GM19239 (cell line): ENCODE measurements around the gene HERC5.
"Not testable (repeated sequence)": the region's sequence is repeated elsewhere in the genome, so short reads cannot be mapped to it uniquely, and the experiment has no call there.

Source experiments
- DNase-seq: peaks from one replicate; pipeline ENCODE4 v3.0.0; 2011; ENCODE audit warnings: low spot score; ENCODE audit not compliant: insufficient read length
- FAIRE-seq: peaks from 2 replicates; lab custom pipeline; 2011; peaks lifted over from hg19 to GRCh38; lab: Jason Lieb, UNC

Gene HERC5

DNA sequence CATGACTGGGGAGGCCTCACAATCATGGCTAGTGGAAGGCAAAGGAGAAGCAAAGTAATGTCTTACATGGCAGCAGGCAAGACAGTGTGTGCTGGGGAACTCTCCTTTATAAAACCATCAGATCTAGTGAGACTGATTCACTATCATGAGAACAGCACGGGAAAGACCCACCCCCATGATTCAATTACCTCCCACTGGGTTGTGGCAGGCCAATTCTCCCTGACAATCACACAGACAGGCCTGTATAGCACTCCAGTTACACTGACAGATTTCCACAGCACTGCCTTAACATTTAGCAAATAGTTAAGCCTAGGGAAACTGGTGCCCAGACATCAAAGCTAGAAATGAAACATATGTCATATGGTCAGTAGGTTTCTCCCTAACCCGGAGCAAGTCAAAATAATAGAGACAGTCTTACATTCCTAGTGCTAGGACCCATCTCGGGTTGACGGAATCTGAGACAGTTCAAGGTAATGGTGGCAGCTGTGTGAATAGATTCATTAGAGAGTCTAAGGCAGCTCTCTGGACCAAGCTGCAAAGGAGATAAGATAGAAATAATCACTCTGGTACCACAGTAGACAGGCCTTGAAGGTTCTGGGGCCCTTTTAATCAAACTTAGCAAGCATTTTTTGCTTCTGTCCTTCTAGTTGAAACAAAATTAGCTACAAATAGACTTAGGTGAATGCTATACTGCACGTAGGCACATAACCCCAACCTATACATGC lies 9.4 kb upstream of the HERC5 start:
- FAIRE-seq, result no peak
- DNase-seq, result no peak

GRCh38 chr4:88448211-88448765 lies 8.6 kb upstream of the HERC5 start:
- FAIRE-seq, result not testable (repeated sequence)

GRCh38 chr4:88448889-88449288 lies 8.0 kb upstream of the HERC5 start:
- FAIRE-seq (no peak), DNase-seq (no peak)

More at GRCh38 chr4:88448211-88448765, 8.6 kb upstream of the HERC5 start:
- DNase-seq, result not testable (repeated sequence)

DNA sequence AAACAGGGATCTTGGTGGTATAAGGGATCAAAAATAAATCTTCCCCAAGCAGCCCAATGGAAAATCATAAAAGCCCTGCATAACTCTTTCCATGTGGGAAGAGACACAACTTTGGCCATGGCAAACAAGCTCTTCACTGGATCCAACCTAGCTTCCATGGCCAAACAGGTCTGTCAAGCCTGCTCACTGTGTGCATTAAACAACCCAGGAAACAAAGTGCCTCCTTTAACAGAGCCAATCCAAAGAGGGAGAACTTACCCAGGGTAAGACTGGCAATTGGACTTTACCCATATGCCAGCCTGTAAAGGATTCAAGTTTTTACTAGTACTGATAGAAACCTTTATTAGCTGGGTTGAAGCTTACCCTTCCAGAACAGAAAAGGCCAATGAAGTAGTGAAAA lies 7.6 kb upstream of the HERC5 start:
- no peak for FAIRE-seq
- no peak for DNase-seq

GRCh38 chr4:88451205-88451604 lies 5.7 kb upstream of the HERC5 start:
- DNase-seq, result no peak
- no peak for FAIRE-seq

DNA sequence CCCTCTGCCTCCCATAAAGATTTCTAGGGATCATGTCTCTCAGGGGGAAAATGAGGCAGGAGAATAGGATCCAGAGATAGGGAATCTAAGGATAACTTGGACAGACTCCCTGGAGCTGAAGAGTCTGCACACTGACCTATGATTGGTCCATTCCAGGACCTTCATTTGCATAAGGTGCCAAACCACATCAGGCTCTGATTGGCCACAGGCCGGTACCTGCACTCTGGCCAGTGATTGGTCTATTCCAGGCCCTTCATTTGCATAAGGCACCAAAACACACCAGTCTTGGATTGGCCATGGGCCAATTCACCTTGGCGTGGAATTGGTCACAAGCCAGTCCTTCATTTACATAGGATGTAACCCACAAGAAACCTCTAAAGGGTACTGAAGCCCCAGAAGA lies 4.0 kb upstream of the HERC5 start:
- DNase-seq, result no peak
- no peak for FAIRE-seq

GRCh38 chr4:88457307-88458103 lies 586 bp downstream of the HERC5 start:
- FAIRE-seq, result peak; percentile 88
- DNase-seq, result peak; percentile 8

DNA sequence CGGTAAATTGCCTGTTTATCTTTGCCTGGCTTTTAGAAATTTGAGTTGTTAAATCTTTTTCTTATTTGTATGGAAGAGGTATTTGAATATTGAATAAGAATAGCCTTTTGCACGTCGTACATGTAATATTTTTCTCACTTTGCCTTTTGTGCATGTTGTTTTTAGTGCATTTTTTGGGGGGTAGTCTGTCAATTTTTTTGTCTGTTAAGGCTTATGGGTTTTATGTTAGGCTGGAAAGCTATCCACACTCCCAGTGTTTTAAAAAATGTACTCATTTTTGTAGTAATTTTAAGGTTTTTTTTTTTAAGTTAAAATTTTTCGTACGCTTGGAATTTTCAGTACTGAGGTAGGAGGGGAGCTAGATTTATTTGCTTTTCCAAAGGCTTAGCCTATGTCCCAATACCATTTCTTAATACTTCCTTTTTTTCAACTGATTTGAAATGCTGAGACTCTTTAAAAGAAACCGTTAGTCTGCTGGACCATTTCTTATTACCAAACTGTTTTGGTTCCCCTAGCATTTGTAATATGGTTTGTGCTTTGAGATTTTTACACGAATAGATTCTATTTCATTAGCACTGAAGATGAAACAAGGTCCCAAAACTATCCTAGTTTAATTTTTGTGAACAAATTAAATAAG lies 1.3 kb downstream of the HERC5 start:
- no peak for DNase-seq
- peak; percentile 31 for FAIRE-seq

GRCh38 chr4:88465653-88466192 lies 8.8 kb downstream of the HERC5 start:
- no peak for DNase-seq
- FAIRE-seq, result no peak

GRCh38 chr4:88467392-88467791 lies 10.5 kb downstream of the HERC5 start:
- FAIRE-seq (no peak), DNase-seq (no peak)

DNA sequence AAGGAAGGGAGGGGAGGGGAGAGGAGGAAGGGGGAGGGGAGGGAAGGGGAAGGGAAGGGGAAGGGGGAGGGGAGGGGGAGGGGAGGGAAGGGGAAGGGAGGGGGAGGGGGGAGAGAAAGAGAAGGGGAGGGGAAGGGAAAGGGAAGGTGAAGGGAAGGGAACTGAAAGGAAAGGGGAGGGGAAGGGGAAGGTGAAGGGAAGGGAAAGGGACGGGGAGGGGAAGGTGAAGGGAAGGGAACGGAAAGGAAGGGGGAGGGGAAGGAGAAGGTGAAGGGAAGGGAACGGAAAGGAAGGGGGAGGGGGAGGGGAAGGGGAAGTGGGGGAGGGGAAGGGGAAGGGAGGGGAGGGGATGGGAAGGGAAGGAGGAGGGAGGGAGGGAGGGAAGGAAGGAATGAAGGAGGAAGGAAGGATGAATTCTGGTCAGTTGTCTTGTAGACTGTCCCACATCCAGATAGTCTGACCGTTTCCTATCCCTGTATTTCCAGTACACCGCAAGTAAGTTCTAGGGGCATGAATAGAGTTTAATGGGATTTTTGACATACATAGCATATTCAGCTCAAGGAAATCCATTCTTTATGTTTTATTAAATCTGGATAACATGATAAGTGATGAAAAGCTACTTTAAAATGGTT lies 20.4 kb downstream of the HERC5 start:
- no peak for FAIRE-seq
- DNase-seq, result no peak

GRCh38 chr4:88478247-88478646 lies 21.3 kb downstream of the HERC5 start:
- no peak for FAIRE-seq
- DNase-seq, result no peak

DNA sequence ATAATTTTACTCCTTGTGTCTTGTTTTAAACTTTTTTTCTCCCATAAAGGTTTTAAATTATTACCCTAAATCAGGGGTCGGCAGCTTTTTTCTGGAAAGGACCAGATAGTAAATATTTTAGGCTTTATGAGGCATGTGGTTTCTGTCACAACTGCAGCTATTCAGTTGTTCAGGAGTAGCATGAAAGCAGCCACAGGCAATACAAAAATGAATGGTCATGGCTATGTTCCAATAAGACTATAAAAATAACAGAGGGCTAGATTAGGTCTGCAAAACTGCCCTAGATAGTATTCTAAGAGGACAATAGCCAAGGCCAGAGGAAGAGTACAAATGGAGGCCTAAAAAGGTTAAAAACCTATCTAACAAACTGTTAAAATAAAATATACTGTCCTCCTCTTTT lies 24.6 kb downstream of the HERC5 start:
- FAIRE-seq, result no peak
- DNase-seq, result no peak

DNA sequence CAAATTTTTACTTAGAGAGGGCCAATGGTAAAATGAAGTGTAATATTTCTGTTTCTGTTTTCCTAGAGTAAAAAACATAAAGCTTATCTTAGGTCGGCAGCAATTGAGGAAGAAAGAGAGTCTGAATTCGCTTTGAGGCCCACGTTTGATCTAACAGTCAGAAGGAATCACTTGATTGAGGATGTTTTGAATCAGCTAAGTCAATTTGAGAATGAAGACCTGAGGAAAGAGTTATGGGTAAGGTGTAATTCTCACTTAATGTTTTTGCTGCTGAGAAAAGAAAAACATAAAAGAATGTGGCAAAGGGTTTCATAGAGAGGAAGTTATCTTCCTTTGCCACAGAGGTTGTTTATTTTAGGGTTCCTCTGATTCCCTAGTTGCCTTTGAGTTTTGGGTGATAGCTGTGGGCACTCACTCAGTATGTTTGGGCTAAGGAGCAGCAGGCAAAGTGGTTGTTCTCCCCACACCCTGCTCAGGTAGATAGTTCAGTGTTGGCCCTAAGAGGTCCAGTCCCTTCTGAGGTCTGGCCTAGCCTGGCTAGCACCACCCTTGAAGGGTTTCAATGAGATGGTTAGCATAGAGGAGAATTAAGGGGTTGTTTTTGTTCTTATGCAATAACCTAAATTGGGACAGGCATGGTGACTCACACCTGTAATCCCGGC lies 32.3 kb downstream of the HERC5 start:
- FAIRE-seq, result peak; percentile 40
- DNase-seq, result no peak

DNA sequence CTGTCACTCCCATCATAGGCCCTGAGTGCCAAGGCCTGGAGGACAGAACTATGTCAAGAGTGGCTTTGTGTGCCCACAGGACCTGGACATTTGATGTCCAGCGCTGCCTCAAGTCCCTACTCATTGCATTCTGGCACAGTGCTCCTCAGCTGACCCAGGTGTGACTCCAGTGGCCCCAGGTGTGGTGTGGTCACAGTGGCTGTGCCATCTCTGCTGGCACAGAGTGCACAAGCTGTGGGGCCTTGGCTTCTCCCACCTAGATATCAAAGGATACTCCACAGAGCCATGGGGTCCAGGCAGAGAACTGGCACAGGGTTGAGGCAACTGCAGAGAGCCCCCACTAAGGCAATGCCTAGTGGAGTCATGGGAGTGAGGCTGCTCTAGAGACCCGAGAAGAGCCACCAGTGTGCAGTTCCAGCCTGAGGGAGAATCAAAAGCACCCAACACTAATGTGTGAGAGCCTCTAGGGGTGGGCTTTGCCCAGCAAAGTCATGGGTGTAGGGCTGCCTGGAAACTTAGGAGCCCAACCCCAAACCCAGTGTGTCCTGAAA lies 41.0 kb downstream of the HERC5 start:
- DNase-seq (no peak), FAIRE-seq (no peak)

- DNase-seq (no peak), FAIRE-seq (peak; percentile 65)
Measured at GRCh38 chr4:88503344-88503743, 46.4 kb downstream of the HERC5 start.

- FAIRE-seq (no peak), DNase-seq (no peak)
Measured at GRCh38 chr4:88511236-88511635, 54.3 kb downstream of the HERC5 start.

DNA sequence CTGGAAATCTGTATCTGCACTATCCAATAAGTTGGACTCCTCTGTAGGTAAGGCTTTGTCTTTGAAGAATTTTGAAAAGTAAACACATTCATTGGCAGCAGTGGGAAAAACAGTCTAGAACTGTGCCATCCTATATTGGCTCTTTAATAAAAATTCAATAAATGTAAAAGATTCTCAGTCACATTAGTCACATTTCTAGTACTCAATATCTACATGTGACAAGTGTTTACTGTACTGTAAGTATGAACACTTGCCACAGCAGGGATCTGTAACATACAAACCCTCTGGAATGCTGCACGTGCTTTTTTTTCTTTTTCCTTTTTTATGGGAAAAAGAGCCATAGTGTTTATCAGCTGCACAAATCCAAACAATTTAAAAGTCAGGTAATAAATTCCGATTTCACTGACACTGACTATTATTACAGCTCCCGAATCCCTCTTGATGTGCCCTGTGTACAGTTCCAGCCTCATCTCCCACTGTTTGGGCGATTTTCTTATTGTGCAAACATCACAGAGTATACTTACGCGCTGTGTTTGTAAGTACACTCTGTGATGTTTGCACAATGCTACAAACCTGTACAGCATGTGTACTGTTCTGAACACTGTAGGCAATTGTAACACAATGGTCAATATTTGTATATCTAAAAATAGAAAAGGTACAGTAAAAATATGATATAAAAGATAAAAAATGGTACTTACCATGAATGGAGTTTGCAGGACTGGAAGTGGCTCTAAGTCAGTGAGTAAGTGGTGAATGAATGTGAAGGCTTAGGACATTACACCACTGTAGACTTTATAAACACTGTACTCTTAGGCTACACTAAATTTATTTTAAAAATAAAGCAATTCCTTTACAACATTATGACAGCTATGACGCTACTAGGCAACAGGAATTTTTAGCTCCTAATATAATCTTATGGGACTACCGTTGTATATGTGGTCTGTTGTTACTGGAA lies 57.9 kb downstream of the HERC5 start:
- FAIRE-seq (peak; percentile 49), DNase-seq (no peak)
